GM12892 (cell line): ENCODE measurements around the gene TNXB.
A peak's percentile ranks its signal among the peaks of the same experiment; 100 is the strongest.

Source experiments
- DNase-seq: peaks from one replicate; pipeline ENCODE4 v3.0.0; 2011; ENCODE audit not compliant: insufficient read length
- FAIRE-seq: peaks from 2 replicates; lab custom pipeline; 2011; peaks lifted over from hg19 to GRCh38; lab: Jason Lieb, UNC
- POLR2A ChIP-seq: IDR thresholded peaks from 2 replicates; pipeline ENCODE4 v1.6.1; 2011; ENCODE audit warnings: low read depth, low read length, control low read depth
- POLR2AphosphoS5 ChIP-seq: IDR thresholded peaks from 2 replicates; pipeline ENCODE4 v1.6.1; 2011; ENCODE audit warnings: low read depth, low read length, control low read depth
- TAF1 ChIP-seq: IDR thresholded peaks from 2 replicates; pipeline ENCODE4 v1.6.1; 2011; ENCODE audit warnings: low read depth, mild to moderate bottlenecking, control low read depth, low read length, borderline replicate concordance

Gene TNXB

GRCh38 chr6:32087574-32088486 lies 21.3 kb downstream of the TNXB start:
- FAIRE-seq: no peak
- DNase-seq: peak; percentile 63
- TF ChIP-seq POLR2AphosphoS5 (no peak), POLR2A (no peak), TAF1 (no peak)

GRCh38 chr6:32086661-32087573 lies 22.2 kb downstream of the TNXB start:
- FAIRE-seq (no peak), DNase-seq (peak; percentile 69)
- TF ChIP-seq POLR2A: no peak
- peak; percentile 49; the same call in 1 of the 2 replicates for TF ChIP-seq POLR2AphosphoS5

GRCh38 chr6:32085759-32086459 lies 23.2 kb downstream of the TNXB start:
- no peak for TF ChIP-seq TAF1
- no peak for TF ChIP-seq POLR2A
- no peak for TF ChIP-seq POLR2AphosphoS5
- DNase-seq (no peak), FAIRE-seq (no peak)

GRCh38 chr6:32084780-32085179 lies 24.4 kb downstream of the TNXB start:
- no peak for FAIRE-seq
- TF ChIP-seq POLR2A: no peak
- no peak for TF ChIP-seq POLR2AphosphoS5
- no peak for TF ChIP-seq TAF1
- no peak for DNase-seq

- FAIRE-seq: no peak
- no peak for DNase-seq
- TF ChIP-seq POLR2A: no peak
- no peak for TF ChIP-seq TAF1
- TF ChIP-seq POLR2AphosphoS5: no peak
These were observed 25.0 kb downstream of the TNXB start for GRCh38 chr6:32083812-32084768.

- no peak for TF ChIP-seq POLR2A
- TF ChIP-seq TAF1: no peak
- no peak for TF ChIP-seq POLR2AphosphoS5
- no peak for DNase-seq
- FAIRE-seq: no peak
These were observed 26.2 kb downstream of the TNXB start for GRCh38 chr6:32082935-32083334.

GRCh38 chr6:32082478-32082877 lies 26.7 kb downstream of the TNXB start:
- FAIRE-seq: no peak

GRCh38 chr6:32081168-32081990 lies 27.8 kb downstream of the TNXB start:
- no peak for TF ChIP-seq TAF1
- no peak for TF ChIP-seq POLR2A
- no peak for TF ChIP-seq POLR2AphosphoS5
- DNase-seq (no peak), FAIRE-seq (no peak)

More at GRCh38 chr6:32082478-32082877, 26.7 kb downstream of the TNXB start:
- no peak for DNase-seq
- TF ChIP-seq POLR2AphosphoS5 (no peak), POLR2A (no peak), TAF1 (no peak)

GRCh38 chr6:32079566-32080290 lies 29.4 kb downstream of the TNXB start:
- TF ChIP-seq POLR2AphosphoS5 (no peak), TAF1 (no peak), POLR2A (no peak)
- DNase-seq: no peak
- no peak for FAIRE-seq
